Keratinocyte (primary cell): ENCODE results near the gene STX16. TPM values are rescaled to one million over a fixed set of nuclear protein-coding genes. Genes with fewer than 3 reads are reported as not detected.

Experiments used
- DNase-seq: peaks from one replicate; pipeline ENCODE4 v3.0.0-alpha.2; 2011; ENCODE audit warnings: low read depth, missing footprints, low spot score
- FAIRE-seq: peaks from 2 replicates; lab custom pipeline; 2011; peaks lifted over from hg19 to GRCh38; lab: Jason Lieb, UNC
- H2AFZ ChIP-seq: 2 replicates; pipeline ENCODE4 v1.6.0; 2012; ENCODE audit warnings: low read length, control low read depth, inconsistent platforms; ENCODE audit not compliant: control insufficient read depth
- H3K27ac ChIP-seq: 2 replicates; pipeline ENCODE4 v1.5.1; 2011; ENCODE audit warnings: low read length; ENCODE audit not compliant: control insufficient read depth, insufficient read depth
- H3K27me3 ChIP-seq: 3 replicates; pipeline ENCODE4 v1.6.0; 2011; ENCODE audit warnings: low read length; ENCODE audit not compliant: control insufficient read depth, insufficient read depth; ENCODE audit errors: extremely low read depth
- H3K36me3 ChIP-seq, 2 experiments: 2 replicates in 1 of 2; 3 replicates in 1 of 2; pipeline ENCODE4 v1.5.1; 2011; ENCODE audit warnings: low read length in 2 of 2, mild to moderate bottlenecking in 1 of 2; ENCODE audit not compliant: control insufficient read depth in 2 of 2, insufficient read depth in 2 of 2; ENCODE audit errors: extremely low read depth in 1 of 2
- H3K4me1 ChIP-seq: 3 replicates; pipeline ENCODE4 v1.5.1; 2011; ENCODE audit warnings: low read length; ENCODE audit not compliant: control insufficient read depth, insufficient read depth; ENCODE audit errors: extremely low read depth
- H3K4me2 ChIP-seq: 3 replicates; pipeline ENCODE4 v1.6.0; 2011; ENCODE audit warnings: low read depth, low read length; ENCODE audit not compliant: control insufficient read depth, insufficient read depth; ENCODE audit errors: extremely low read depth
- H3K4me3 ChIP-seq, 3 experiments: fragments of 200-600 bp in 1 of 3; sonication (generic) in 1 of 3; 2 replicates in 2 of 3; 3 replicates in 1 of 3; pipeline ENCODE4 v1.5.1; 2011 to 2016; ENCODE audit warnings: low read length in 3 of 3, mild to moderate bottlenecking in 3 of 3, control low read depth in 2 of 3, inconsistent platforms in 1 of 3, low read depth in 1 of 3, mixed read lengths in 1 of 3, mixed run types in 1 of 3, moderate library complexity in 1 of 3; ENCODE audit not compliant: control insufficient read depth in 2 of 3, insufficient read depth in 2 of 3; ENCODE audit errors: extremely low read depth in 1 of 3
- H3K79me2 ChIP-seq: 2 replicates; pipeline ENCODE4 v1.6.0; 2012; ENCODE audit warnings: low read length; ENCODE audit not compliant: control insufficient read depth, insufficient read depth
- H3K9ac ChIP-seq: 3 replicates; pipeline ENCODE4 v1.6.0; 2011; ENCODE audit warnings: low read length; ENCODE audit not compliant: control insufficient read depth, insufficient read depth; ENCODE audit errors: extremely low read depth
- H3K9me1 ChIP-seq: 3 replicates; pipeline ENCODE4 v1.6.0; 2011; ENCODE audit warnings: low read length; ENCODE audit not compliant: control insufficient read depth, insufficient read depth; ENCODE audit errors: extremely low read depth
- H3K9me3 ChIP-seq: 2 replicates; pipeline ENCODE4 v1.5.1; 2012; ENCODE audit warnings: low read depth, low read length; ENCODE audit not compliant: control insufficient read depth
- H4K20me1 ChIP-seq: 3 replicates; pipeline ENCODE4 v1.6.0; 2011; ENCODE audit warnings: low read length; ENCODE audit not compliant: control insufficient read depth, insufficient read depth; ENCODE audit errors: extremely low read depth
- CTCF ChIP-seq, 3 experiments: IDR thresholded peaks in 1 of 3; conservative IDR thresholded peaks in 1 of 3; optimal IDR thresholded peaks in 1 of 3; 2 replicates in 2 of 3; 3 replicates in 1 of 3; pipeline versions ENCODE3 to v1.5.1; 2011; ENCODE audit warnings: low read length in 3 of 3, mild to moderate bottlenecking in 3 of 3, moderate library complexity in 2 of 3, control low read depth in 1 of 3, inconsistent platforms in 1 of 3; ENCODE audit not compliant: insufficient read depth in 2 of 3; ENCODE audit errors: extremely low read depth in 1 of 3
- EZH2 ChIP-seq: IDR thresholded peaks from one replicate; pipeline ENCODE4 v1.6.1; 2012; ENCODE audit warnings: inconsistent platforms, mild to moderate bottlenecking, low read length, moderate library complexity
- dilution Hi-C: fragments of 300-500 bp; cut with MboI; formaldehyde crosslinking; loops from one replicate; pipeline ENCODE4 v1.7.0; 2020; ENCODE audit warnings: low sequenced_read_pairs; ENCODE audit not compliant: extremely low pct_ligation_motif_present
- polyA plus RNA-seq, 5 experiments: library from polyadenylated mRNA; depleted of rRNA in 3 of 5; stranded (reverse) in 3 of 5; stranded (forward) in 1 of 5; unstranded in 1 of 5; fragments of >200 nt; gene quantifications; 1 replicate in 1 of 5; 2 replicates in 3 of 5; 3 replicates in 1 of 5; pipeline versions ENCODE4 v1.2.1 to v1.2.3, GENCODE V29; 2011 to 2012; ENCODE audit warnings: missing spikeins in 2 of 5, low read depth in 1 of 5, low replicate concordance in 1 of 5

STX16 gene
- polyA plus RNA-seq, 1 donor (not counting 4 experiments of a cell fraction or from before 2014, with no cell fraction given) = 69.7 TPM

GRCh38 chr20:58611236-58612030 lies 39.6 kb upstream of the STX16 start:
- no peak overlapping the region for H3K9ac ChIP-seq
- no peaks in the 10 kb centered on the region for H3K4me1 ChIP-seq
- no peak overlapping the region for H3K4me3 ChIP-seq
- H3K27me3 ChIP-seq = peaks cover 12% of the 10 kb centered on the region
- H3K9me3 ChIP-seq = no peaks in the 10 kb centered on the region
- no peaks in the 10 kb centered on the region for H4K20me1 ChIP-seq
- H3K36me3 ChIP-seq = no peaks in the 10 kb centered on the region
- no peaks in the 10 kb centered on the region for H3K79me2 ChIP-seq
- dilution Hi-C loops = no loop called here
- H3K4me2 ChIP-seq = no peak overlapping the region
- TF ChIP-seq EZH2 (no peak), CTCF (optimal IDR thresholded peaks at IDR 0.05 in 1 of 3, IDR thresholded peaks at IDR 0.05 in 1 of 3, conservative IDR thresholded peaks at IDR 0.05 in 1 of 3; ENCODE audit: extremely low read depth in 1 of 3, insufficient read depth in 2 of 3, low read length in 3 of 3) (no peak)
- FAIRE-seq (no peak), DNase-seq (no peak)
- no peaks in the 10 kb centered on the region for H3K9me1 ChIP-seq
- no peak overlapping the region for H2AFZ ChIP-seq
- H3K27ac ChIP-seq = no peak overlapping the region

GRCh38 chr20:58612121-58612691 lies 38.9 kb upstream of the STX16 start:
- no peak for FAIRE-seq
- H3K9me1 ChIP-seq = no peaks in the 10 kb centered on the region
- no peaks in the 10 kb centered on the region for H3K79me2 ChIP-seq
- no peaks in the 10 kb centered on the region for H3K4me1 ChIP-seq
- H3K9me3 ChIP-seq = no peaks in the 10 kb centered on the region
- H3K4me3 ChIP-seq = no peak overlapping the region
- no peaks in the 10 kb centered on the region for H4K20me1 ChIP-seq
- dilution Hi-C loops = no loop called here
- no peak overlapping the region for H3K27ac ChIP-seq
- no peaks in the 10 kb centered on the region for H3K36me3 ChIP-seq
- H3K9ac ChIP-seq = no peak overlapping the region
- peaks cover 12% of the 10 kb centered on the region for H3K27me3 ChIP-seq
- DNase-seq = no peak
- H2AFZ ChIP-seq = no peak overlapping the region
- H3K4me2 ChIP-seq = no peak overlapping the region
- TF ChIP-seq EZH2 (no peak), CTCF (optimal IDR thresholded peaks at IDR 0.05 in 1 of 3, IDR thresholded peaks at IDR 0.05 in 1 of 3, conservative IDR thresholded peaks at IDR 0.05 in 1 of 3; ENCODE audit: extremely low read depth in 1 of 3, insufficient read depth in 2 of 3, low read length in 3 of 3) (no peak)
